Measurements from ENCODE around the gene G6PC2.
"Not testable (repeated sequence)": the region's sequence is repeated elsewhere in the genome, so short reads cannot be mapped to it uniquely, and the experiment has no call there.

Gene G6PC2, protein sequence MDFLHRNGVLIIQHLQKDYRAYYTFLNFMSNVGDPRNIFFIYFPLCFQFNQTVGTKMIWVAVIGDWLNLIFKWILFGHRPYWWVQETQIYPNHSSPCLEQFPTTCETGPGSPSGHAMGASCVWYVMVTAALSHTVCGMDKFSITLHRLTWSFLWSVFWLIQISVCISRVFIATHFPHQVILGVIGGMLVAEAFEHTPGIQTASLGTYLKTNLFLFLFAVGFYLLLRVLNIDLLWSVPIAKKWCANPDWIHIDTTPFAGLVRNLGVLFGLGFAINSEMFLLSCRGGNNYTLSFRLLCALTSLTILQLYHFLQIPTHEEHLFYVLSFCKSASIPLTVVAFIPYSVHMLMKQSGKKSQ

DNA sequence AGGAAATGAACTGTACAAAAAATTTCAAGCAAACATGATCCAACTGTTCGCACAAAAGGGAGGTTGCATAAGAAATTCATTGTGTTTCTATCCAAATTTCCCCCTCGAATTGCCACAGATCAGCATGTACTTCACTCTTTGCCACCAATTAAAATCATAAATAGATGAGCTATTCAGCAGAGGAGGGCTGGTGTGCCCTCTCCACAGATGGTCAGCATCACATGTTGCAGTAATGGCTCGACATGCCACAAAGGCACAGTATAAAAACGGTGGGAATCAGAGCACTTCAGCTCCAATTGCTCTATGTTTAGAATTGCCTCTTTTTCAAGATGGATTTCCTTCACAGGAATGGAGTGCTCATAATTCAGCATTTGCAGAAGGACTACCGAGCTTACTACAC lies at the start of gene G6PC2:
Gene G6PC2, plus strand, starts transcription at position 289 of the 400 bp plus-strand sequence. Its CDS starts 41 bp downstream, at position 330.
- TF ChIP-seq, protein P1, sequence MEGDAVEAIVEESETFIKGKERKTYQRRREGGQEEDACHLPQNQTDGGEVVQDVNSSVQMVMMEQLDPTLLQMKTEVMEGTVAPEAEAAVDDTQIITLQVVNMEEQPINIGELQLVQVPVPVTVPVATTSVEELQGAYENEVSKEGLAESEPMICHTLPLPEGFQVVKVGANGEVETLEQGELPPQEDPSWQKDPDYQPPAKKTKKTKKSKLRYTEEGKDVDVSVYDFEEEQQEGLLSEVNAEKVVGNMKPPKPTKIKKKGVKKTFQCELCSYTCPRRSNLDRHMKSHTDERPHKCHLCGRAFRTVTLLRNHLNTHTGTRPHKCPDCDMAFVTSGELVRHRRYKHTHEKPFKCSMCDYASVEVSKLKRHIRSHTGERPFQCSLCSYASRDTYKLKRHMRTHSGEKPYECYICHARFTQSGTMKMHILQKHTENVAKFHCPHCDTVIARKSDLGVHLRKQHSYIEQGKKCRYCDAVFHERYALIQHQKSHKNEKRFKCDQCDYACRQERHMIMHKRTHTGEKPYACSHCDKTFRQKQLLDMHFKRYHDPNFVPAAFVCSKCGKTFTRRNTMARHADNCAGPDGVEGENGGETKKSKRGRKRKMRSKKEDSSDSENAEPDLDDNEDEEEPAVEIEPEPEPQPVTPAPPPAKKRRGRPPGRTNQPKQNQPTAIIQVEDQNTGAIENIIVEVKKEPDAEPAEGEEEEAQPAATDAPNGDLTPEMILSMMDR (IDR thresholded peaks at IDR 0.05) = no peak
- Histone ChIP-seq H3K27ac (no peak within 1 kb of the TSS), H3K4me3 (no peak within 1 kb of the TSS)
- no peak for DNase-seq (ENCODE audit: low spot score)

DNA sequence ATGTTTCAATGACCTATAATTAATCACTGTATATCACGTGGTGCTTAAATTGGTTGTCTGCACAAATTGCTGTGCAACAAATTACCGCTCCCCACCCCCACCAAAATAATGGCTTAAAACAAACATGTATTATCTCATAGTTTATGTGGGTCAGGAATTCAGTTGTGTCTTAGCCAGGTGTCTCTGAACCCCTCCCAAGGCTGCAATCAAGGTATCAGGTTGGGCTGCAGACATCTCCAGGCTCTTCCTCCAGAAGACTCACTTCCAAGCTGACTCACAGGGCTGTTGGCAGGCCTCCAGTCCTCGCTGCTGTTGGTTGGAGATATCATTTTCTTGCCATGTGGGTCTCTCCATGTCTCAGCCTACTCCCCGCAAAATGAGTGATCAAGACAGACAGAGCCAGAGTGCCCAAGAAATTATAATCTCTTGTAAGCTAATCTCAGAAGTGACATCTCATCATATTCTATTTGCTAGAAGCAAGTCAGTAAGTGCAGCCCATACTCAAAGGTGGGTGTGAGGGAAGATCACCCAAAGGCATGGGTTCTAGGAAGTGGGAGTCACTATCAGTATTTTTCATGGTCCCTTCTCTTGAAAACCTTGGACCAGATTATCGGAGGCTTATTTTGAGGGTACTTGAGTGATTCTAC lies 49.3 kb upstream of the G6PC2 start:
- DNase-seq (ENCODE audit: low spot score) = no peak
- H3K27ac ChIP-seq = no peak overlapping the region
- no peak overlapping the region for H3K4me3 ChIP-seq
- TF ChIP-seq, protein P1 (IDR thresholded peaks at IDR 0.05) = no peak

DNA sequence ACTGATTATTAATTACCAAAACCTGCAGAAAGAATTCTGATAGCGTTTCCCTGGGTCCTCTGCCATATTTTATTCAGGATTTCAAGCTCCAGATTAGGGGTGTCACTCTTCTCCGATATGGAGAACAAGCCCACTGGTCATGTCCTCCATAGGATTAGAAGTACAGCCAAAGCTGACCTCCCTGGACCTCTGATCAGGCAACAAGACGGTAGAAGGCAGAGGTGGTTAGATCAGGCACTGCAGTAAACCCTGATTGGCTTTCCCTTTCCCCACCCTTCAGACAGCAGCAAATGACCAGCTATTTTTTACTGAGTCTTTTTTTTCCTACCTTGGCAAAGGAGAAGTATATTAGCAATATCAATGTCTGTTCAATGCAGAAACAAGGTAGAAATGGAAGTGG lies 48.6 kb upstream of the G6PC2 start:
- Histone ChIP-seq H3K27ac (no peak overlapping the region), H3K4me3 (no peak overlapping the region)
- TF ChIP-seq, protein P1 (IDR thresholded peaks at IDR 0.05) = no peak
- no peak for DNase-seq (ENCODE audit: low spot score)

DNA sequence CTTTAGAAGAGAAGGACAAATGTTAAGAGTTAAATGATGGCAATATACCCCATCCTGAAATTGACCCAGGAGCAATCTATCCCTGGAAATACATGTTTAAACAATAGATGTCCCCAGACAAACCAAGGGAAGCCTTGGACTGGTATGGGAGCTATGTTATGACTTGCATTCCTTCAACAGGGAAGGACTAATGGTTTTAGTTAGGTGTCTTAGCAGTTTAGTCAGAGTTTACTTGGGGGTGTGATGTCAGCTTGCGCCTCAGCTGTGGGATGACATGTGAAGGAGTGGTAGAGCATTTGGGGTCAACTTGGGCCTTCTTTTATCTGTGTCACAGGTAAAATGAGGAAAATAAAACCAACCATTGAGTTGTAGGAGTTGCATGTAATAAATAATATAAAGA lies 47.6 kb upstream of the G6PC2 start:
- DNase-seq (ENCODE audit: low spot score) = no peak
- H3K4me3 ChIP-seq = no peak overlapping the region
- TF ChIP-seq, protein P1 (IDR thresholded peaks at IDR 0.05) = no peak
- no peak overlapping the region for H3K27ac ChIP-seq

DNA sequence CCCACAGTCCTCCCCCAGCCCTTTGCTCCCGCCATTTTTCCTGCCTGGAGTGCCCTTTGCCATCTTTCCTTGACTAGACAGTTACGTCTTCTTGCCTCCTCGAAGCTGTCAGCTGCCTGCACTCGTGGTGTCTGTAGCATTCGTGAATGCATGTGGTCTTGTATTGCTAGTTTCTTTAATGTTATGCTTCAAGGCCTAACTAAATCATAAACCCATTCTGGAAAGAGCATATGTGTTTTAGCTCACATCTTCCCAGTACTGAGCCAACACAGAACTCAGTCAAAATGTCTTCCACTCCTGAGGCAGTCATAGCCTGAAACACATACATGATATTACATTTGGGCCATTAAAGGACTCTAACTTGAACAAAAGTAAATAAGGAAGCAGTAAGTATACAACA lies 46.4 kb upstream of the G6PC2 start:
- Histone ChIP-seq H3K27ac (no peak overlapping the region), H3K4me3 (no peak overlapping the region)
- TF ChIP-seq, protein P1 (IDR thresholded peaks at IDR 0.05) = no peak
- DNase-seq (ENCODE audit: low spot score) = no peak

DNA sequence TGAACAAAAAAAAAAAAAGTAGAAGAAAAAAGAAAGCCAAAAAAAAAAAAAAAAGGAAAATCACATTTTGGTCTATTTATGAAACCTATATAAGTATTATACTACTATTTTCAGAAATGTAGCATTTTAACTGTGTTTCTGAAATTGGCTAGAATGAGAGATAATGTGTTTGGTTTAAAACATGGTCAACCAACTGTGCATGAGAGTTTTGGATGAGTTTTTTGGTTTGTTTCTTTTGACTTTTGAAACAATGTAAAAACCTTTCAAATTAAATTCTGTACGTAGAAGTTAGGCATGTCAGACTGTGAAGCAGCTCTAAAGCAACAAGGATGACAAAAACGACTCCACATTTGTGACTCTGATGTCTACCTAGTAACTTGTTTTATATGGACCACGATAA lies 45.5 kb upstream of the G6PC2 start:
- DNase-seq (ENCODE audit: low spot score) = no peak
- Histone ChIP-seq H3K4me3 (no peak overlapping the region), H3K27ac (no peak overlapping the region)
- TF ChIP-seq, protein P1 (IDR thresholded peaks at IDR 0.05) = no peak

DNA sequence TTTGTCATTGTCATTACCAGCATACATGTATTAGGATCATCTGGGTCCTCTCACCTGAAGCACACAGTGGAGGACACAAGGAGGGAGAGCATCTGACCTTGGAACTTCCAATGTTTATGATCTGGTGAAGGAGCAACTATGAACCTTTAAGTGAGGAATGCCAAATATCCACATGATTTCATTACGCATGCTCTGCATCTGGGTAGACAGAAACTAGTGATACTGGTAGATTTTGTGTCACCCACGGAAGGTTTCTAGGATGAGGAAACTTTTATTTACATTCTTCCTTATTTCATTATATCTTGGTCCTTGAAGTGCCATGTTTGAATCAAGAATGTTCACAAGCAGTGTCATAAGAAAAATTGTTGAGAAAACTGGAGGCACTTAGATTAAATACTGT lies 42.9 kb upstream of the G6PC2 start:
- no peak overlapping the region for H3K27ac ChIP-seq
- TF ChIP-seq, protein P1 (IDR thresholded peaks at IDR 0.05) = no peak

DNA sequence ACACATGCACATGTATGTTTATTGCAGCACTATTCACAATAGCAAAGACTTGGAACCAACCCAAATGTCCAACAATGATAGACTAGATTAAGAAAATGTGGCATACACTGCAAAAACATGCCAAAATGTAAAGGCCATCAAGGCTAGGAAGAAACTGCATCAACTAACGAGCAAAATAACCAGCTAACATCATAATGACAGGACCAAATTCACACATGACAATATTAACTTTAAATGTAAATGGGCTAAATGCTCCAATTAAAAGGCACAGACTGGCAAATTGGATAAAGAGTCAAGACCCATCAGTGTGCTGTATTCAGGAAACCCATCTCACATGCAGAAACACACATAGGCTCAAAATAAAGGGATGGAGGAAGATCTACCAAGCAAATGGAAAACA lies 33.9 kb upstream of the G6PC2 start:
- H3K4me3 ChIP-seq; DNase-seq (ENCODE audit: low spot score); H3K27ac ChIP-seq: not testable (repeated sequence)

More for the DNA sequence above, 42.9 kb upstream of the G6PC2 start:
- DNase-seq (ENCODE audit: low spot score) = no peak
- no peak overlapping the region for H3K4me3 ChIP-seq

DNA sequence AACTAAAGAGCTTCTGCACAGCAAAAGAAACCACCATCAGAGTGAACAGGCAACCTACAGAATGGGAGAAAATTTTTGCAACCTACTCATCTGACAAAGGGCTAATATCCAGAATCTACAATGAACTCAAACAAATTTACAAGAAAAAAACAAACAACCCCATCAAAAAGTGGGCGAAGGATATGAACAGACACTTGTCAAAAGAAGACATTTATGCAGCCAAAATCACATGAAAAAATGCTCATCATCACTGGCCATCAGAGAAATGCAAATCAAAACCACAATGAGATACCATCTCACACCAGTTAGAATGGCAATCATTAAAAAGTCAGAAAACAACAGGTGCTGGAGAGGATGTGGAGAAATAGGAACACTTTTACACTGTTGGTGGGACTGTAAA lies 30.7 kb upstream of the G6PC2 start:
- not testable (repeated sequence) for DNase-seq (ENCODE audit: low spot score); H3K27ac ChIP-seq; H3K4me3 ChIP-seq

DNA sequence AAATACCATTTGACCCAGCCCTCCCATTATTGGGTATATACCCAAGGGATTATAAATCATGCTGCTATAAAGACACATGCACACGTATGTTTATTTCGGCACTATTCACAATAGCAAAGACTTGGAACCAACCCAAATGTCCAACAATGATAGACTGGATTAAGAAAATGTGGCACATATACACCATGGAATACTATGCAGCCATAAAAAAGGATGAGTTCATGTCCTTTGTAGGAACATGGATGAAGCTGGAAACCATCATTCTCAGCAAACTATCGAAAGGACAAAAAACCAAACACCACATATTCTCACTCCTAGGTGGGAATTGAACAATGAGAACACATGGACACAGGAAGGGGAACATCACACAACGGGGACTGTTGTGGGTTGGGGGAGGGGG lies 30.3 kb upstream of the G6PC2 start:
- H3K4me3 ChIP-seq; H3K27ac ChIP-seq; DNase-seq (ENCODE audit: low spot score): not testable (repeated sequence)

All from coronary artery (tissue), 2 donors.